Stimulated activated CD8-positive, alpha-beta memory T cell treated with anti-CD3 and anti-CD28 coated beads, Interleukin-7, amount 100 ng/mL, for 4 hours (primary cell): ENCODE data around the gene FBXW5.

ENCODE experiments used
- DNase-seq, 2 donors: peaks; one replicate each; pipeline ENCODE4 v3.0.0-alpha.2; 2020; ENCODE audit warnings: low read depth in 2 of 2

The FBXW5 gene

DNA sequence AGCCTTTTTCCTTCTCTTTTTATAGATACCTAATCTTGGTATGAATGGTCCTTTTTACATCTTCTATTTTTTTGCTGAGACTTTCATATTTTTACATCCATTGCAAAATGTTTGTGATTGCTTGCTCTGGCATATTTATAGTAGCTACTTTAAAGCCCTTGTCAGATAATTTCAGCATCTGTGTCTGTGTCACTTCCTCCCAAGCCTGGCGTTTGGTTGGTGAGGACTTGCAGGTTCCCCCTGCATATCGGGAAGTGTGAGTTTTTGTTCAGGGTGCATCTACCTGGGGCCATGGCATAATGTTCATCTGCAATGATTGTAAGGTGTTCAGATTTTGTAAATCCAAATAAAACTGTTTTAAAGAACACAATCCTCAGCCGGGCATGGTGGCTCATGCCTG is 8.9 kb downstream of the FBXW5 start:
- no peak for DNase-seq

DNA sequence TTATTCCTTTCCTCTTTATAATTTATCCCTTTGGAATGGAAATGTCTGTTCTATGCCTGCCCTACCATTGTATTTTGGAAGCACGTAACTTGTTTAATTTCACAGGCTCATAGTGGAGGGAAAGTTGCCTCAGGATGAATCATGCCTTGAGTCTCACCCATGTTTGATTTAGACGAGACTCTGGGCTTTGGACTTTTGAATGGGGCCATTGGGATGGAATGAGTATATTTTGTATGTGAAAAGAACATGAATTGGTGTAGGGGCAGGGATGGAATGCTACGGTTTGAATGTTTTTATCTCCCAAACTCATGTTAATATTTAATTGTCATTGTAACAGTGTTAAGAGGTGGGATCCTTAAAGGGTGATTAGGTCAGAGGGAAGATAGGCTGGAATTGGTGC is 10.3 kb downstream of the FBXW5 start:
- DNase-seq: no peak

DNA sequence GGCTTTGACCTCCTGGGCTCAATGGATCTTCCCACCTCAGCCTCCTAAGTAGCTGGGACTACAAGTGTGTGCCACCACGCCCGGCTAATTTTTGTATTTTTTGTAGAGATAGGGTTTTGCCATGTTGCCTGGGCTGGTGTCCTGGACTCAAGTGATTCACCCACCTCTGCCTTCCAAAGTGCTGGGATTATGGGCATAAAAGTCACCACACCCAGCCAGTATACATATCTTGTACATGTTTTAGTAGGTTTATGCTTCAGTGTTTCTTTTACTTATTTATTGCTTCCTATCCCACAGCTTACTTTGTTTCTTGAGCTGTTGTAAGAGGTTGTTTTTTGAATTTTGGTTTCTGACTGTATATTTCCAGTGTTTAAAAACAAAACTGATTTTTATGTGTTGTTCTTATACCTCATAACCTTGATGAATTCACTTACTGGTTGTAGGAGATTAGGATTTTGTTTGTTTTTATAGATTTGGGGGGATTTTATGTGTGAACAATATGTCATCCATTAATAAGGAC is 12.9 kb downstream of the FBXW5 start:
- DNase-seq: no peak

DNA sequence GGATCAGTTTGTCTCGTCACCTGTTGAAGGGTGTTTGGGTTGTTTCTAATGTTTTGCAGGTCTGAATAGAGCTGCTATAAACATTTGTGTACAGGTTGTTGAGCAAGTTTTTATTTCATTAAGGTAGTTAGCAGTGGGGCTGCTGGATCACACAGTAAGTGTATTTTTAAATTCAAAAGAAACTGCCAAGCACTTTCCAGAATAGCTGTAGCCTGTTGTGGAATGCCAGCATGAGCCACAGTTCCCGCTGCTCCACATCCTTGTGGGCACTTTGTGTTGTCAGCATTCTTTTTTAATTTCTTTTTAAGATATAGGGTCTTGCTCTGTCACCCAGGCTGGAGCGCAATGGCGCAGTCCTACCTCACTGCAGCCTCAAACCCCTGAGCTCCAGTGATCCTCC is 14.5 kb downstream of the FBXW5 start:
- no peak for DNase-seq

DNA sequence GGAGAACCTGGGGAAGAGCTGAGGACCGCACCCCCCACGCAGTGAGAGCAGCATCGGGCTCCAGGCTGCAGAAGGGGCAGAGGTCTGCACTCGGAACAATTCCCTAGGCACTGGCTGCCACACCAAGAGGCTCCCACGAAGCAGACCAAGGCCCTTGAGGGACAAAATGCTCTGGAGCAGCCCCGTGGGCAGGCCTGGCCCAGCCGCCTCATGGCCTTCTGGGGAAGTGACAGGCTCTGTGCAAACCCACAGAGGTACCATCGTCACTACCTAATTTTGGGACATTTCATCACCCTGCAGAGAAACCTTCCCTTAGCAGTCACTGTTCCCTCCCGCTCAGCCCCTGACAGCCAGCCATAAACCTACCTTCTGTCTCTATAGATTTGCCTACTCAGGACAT is 15.9 kb downstream of the FBXW5 start:
- no peak for DNase-seq

DNA sequence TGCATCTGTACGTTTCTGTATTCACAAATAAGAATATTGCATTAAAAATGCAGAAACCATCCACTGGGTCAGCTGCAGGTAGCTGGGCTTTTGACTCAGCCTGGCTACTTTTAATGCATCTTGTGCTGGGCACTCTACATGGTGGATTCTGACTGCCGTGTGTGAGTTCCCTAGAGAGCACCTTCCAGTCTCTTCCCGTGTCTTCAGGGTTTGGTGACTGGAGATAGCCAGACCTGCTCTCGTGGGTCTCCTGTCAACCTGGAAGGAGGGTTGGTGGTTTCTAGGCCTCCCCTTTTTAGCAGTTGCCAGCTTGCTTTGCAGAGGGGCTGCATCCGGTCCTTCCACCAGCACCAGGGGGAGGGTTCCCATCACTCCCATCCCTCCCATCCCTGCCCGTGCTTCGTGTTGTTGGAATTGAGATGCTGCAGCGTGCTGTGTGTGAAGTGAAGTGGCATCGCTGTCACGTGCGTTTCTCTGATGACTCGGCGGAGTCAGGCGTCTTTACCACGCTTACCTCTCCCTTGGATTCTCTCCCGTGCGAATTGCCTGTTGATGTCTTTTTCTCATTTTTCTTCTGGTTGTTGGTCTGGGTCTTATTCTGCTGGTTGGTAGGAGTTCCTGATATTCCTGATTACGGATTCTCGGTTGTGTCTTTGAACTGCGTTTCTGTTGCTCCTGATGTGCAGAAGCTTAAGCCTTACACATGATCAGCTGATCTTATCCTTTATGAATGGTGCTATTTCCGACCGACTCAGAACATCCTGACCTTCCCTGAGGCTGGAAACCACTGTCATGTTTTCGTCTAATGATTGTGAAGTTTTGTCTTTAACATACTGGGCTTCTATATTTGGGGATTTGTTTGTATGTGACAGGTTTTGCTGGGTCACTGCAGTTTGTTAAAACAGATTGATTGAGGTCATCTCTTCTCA is 16.9 kb downstream of the FBXW5 start:
- DNase-seq: no peak

DNA sequence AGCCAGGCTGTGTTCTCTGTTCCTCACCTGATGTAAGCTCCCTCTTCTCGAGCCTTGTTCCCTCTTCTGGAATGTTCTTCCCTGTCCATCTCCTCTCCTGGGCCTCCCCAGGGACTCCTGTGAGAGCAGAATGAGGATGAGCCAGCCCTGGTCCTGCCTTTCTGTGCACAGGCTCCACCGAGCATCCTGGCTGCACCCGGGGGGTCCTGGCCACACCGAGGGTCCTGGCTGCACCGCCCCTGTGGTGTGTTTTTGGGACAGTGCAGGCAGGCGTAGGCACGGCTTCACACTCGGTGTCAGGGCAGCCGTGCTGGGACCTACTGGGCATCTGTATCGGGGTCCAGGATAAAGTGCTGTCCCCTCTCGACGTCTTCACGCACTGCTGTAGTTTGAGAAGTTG is 17.8 kb downstream of the FBXW5 start:
- DNase-seq: no peak

DNA sequence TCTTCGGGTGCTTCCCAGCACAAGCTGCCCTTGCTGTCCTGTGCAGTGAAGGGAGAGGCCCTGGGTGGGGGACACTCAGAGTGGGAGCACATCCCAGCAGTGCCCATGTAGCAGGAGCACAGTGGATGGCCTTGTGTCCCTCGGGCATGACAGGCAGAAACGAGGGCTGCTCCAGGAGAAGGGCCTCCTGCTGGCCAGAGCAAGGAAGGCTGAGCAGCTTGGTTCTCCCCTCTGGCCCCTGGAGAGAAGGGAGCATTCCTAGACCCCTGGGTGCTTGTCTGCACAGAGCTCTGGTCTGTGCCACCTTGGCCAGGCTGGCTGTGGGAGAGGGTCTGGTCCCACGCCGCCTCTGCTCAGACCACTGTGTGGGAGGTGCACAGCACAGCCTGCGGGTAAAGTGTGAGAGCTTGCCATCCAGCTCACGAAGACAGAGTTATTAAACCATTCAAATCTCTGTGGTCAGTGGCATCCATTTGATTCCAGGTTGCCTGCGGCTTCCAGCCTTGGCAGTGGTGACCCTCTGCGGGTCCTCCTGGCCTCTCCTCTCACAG is 18.3 kb downstream of the FBXW5 start:
- DNase-seq: no peak

DNA sequence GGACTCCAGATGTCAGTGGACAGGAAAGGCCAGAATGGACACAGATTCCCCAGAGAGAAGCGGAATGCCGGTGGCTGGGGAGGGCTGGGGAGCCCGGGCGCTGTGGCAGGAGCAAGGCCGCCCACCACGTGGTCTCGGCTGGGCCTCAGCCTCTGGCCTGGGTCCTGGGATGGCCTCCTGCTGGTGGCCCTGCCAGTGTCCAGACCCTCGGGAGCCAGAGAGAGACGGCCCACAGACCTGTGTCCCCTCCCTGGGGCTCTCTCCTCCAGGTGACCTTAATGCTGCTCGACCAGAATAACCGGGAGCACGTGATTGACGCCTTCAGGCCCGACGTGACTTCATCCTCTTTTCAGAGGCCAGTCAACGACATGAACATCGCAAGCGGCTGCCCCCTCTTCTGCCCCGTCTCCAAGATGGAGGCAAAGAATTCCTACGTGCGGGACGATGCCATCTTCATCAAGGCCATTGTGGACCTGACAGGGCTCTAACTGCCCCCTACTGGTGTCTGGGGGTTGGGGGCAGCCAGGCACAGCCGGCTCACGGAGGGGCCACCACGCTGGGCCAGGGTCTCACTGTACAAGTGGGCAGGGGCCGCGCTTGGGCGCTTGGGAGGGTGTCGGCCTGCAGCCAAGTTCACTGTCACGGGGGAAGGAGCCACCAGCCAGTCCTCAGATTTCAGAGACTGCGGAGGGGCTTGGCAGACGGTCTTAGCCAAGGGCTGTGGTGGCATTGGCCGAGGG is 19.0 kb downstream of the FBXW5 start:
- DNase-seq: no peak

DNA sequence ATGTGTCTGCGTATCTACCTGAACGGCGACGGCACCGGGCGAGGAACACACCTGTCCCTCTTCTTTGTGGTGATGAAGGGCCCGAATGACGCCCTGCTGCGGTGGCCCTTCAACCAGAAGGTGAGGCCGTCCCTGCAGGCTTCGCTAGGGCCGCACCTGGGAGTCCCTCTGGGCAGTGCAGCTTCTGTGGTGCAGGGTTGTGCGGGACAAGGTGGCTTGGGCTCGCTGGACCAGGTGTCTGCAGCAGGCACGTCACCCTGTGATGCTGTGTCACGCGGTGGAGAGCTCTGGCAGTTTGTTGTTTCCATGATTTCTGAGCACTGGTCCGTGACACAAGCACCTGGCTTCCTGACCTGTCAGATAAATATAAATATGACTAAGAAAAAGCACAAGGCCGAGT is 20.7 kb downstream of the FBXW5 start:
- no peak for DNase-seq

DNA sequence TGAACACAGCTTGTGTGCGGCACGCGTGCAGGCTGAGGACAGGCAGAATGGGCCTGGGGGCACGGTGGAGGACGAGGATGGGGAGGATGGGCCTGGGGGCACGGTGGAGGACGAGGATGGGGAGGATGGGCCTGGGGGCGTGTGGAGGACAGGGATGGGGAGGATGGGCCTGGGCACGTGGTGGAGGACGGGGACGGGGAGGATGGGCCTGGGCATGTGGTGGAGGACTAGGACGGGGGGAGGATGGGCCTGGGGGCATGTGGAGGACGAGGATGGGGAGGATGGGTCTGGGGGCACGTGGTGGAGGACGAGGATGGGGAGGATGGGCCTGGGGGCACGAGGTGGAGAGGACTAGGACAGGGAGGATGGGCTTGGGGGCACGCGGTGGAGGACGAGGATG is 22.0 kb downstream of the FBXW5 start:
- no peak for DNase-seq

DNA sequence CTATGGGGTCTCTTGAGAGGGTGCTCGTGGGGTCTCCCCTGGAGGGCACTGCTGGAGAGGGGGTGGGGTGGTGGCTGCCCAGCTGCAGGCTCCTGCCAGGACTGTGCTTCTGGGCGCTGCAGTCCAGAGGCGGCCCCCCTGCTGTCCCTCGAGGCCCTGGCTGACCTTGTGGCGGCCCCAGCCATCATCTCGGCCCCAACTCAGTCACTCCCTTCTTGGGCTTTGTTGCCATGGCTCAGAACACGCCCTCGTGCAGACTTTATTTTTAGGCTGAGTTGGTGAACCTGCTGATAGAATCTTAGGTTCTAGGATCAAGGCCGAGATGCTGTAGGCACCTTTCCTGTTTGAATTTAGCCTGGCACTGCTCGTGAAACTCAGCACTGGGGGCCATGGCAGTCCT is 22.8 kb downstream of the FBXW5 start:
- DNase-seq: no peak

DNA sequence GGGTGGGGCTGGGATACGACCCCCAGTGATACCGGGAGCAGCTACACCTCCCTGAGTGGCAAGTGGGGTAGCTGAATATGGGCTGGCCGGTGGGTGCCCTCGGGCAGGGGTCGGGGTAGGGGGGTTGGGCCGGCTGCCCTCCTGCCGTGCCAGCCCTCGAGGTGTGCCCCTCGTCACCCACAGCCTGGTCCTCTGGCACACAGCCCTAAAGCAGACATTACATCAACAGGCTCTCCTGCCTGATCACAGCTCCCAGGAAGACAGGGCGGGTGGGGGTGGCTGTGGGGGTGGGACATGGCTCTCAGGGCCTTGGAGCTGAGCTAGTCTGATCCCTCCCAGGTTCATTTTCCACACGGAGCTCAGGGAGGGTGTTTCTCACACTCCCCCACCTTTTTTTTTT is 23.2 kb downstream of the FBXW5 start:
- DNase-seq: no peak

DNA sequence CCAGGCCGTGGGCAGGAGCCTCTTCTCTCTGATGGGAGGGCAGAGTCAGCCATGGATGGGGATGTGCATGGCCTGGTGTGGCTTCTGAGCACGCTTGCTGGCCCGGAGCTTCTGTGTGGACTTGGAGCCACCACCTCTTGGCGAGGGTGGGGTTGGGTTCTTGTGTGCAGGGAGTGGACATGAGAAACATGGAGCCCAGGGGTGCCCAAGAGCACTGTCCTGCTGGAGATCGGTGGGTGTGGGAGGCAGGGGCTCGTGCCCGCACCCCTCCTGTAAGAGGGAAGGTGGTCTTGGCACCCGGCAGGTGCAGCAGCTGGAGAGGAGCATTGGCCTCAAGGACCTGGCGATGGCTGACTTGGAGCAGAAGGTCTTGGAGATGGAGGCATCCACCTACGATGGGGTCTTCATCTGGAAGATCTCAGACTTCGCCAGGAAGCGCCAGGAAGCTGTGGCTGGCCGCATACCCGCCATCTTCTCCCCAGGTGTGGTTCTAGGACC is 23.8 kb downstream of the FBXW5 start:
- DNase-seq: no peak

DNA sequence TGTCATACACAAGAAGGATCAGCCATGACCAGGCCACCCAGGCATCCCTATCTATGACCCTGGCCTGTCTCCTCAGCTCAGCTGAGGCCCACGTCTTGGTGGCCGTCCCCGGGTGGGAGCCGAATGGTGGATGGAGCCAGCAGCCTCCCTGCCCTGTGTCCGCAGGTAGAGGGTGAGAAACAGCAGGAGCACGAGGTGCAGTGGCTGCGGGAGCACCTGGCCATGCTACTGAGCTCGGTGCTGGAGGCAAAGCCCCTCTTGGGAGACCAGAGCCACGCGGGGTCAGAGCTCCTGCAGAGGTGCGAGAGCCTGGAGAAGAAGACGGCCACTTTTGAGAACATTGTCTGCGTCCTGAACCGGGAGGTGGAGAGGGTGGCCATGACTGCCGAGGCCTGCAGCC is 24.5 kb downstream of the FBXW5 start:
- DNase-seq: no peak

DNA sequence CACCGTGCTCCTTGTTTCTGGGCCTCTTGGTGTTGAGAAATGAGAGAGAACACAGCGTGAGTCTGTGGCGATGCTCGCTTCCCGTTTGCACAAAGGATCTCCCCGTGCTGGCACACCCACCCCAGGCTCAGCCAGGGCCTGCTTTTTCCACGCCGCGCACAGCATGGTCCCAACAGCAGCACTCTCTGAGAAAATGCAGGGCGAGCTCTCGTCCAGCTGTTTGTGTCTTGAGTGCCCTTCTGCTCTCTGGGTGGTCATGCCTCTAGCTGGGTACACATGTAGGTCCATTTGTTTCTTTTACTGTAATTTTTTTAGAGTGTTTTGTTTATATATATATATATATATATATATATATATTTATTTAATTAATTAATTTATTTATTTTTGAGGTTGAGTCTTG is 26.6 kb downstream of the FBXW5 start:
- no peak for DNase-seq

DNA sequence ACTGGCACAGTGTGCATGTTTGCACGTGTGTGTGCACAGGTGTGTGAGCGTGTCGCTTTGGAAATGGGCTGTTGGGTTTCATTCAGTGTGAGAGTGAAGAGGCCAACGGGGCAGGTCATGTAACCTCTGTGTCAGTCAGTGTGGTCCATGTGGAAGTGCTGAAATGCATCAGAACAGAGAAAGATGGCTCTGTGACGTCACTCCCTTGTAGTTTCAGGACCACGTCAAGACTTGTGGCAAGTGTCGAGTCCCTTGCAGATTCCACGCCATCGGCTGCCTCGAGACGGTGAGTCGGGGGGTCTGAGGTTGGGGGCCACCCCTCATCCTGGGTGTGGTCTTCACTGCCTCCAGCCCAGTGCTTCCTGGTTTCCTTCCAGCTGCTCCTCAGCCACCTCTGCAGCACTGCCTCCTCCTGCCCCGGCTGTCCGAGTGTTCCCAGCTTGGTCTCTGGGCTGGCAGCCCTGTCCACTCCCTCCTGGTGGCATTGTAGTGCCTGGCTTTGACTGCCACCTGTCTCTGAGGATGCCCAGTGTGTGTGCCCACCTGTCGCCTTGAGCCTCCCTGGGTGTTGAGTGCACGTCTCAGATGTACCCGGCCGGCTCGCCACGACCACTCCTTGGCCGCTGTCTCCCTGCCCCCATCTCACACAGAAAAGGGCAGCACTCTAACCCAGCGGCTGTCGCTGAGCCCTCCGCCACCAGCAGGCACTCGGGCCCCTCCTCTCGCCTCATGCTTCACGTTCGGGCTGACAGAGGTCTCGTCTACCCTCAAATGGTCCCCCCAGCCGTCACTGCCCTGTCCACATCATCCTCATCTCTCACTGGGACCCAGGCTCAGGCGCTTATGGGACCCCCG is 28.0 kb downstream of the FBXW5 start:
- DNase-seq: no peak

DNA sequence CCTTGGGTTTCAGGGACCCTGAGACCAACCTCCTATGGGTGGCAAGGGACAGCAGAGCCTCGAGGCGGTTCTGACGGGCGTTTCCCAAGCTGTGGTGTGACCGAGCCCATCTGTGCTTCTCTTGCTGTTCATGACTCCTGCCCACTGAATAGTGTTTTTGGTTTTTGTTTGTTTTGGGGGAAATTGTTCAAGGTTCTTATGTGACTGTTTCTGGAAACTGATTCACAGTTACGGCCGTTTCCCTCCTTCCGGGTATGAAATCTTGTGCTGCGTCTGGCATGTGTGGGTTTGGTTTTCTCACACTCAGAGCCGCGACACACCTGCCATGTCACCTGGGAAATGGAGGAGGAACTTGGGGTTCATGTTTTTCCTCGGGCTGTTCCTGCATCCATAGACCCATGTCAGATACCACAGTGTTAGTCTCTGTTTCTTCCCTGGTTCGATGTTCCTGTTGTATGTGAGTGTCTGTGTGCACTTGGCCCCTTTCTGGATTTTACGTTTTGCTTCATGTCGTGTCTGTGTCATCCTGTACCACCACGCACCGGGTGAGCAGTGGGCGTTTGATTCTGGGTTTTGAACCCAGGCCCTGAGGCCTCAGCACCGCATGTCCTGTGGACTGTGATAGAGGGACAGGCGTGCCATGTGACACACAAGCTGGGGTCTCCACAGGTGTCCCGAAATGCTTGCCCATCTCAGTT is 28.8 kb downstream of the FBXW5 start:
- DNase-seq: no peak

DNA sequence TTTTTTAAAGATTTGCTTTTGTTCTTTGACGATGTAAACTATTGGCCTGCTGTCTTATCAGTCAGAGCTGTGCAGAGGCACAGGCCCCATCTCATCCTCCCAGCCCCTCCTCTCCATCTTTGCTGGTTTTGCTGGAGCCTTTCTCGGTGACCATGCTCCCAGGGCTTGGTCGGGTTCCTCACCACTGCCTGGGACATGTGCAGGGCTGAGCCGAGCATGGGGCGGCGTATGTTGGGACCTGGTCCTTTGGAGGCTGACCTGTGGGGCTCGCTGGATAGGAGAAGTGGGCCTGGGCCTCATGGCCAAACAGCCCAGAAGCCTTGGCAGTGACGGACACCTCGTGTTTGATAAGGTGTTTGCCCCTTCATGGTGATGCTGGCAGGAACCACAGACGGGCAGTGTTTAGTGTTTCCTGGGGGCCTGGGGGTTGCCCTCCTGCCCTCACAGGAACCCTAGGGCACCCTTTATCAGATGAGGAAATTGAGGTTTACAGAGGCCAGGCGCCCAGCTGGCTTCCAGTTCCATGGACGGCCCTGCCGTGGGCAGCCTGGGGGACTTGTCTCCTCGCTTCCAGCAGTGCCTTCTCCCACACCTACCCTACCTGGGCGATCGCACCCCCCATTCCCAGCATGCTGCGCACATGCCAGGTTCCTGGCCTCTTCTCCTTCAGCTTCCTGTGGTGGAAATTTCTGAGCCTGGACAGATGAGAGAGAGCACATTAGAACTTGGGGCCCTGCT is 30.7 kb downstream of the FBXW5 start:
- DNase-seq: no peak

DNA sequence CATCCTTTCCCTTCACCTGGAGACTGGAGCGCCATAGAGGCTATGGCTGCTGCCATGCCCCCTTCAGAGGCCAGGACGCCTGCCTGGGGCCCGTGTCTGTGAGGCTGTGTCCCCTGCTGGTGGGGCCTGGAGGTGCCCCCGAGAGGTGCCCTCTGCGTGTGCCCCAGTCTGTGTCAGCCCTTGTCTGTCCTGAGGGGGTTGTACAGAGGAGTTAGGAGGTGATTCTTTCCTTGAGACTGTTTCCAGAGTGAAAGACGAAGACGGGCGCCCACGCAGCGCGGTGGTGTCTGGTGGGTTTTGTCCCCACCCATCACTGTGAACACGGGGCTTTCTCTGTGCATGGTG is 33.7 kb downstream of the FBXW5 start:
- no peak for DNase-seq
